Kidney (tissue), 14 donors: ENCODE data around the gene SLC6A1. TPM values are rescaled to one million over a fixed set of nuclear protein-coding genes. Genes with fewer than 3 reads are reported as not detected.

Source experiments
- DNase-seq, 5 donors: peaks; one replicate each; pipeline ENCODE4 v3.0.0-alpha.2; 2013 to 2020
- FAIRE-seq: peaks from 2 replicates; lab custom pipeline; 2012; peaks lifted over from hg19 to GRCh38; lab: Jason Lieb, UNC
- H3K27ac ChIP-seq, 2 donors: one replicate each; pipeline ENCODE4 v1.7.0; 2013; ENCODE audit warnings: low read depth in 2 of 2, low read length in 2 of 2, inconsistent platforms in 1 of 2
- H3K27me3 ChIP-seq: one replicate; pipeline ENCODE4 v1.7.1; 2013; ENCODE audit warnings: low read length, inconsistent platforms; ENCODE audit not compliant: control insufficient read depth, insufficient read depth
- H3K36me3 ChIP-seq, 3 donors: one replicate each; pipeline versions ENCODE4 v1.7.0 to v1.7.1; 2013; ENCODE audit warnings: low read length in 3 of 3, control low read depth in 1 of 3, inconsistent platforms in 1 of 3; ENCODE audit not compliant: insufficient read depth in 3 of 3, control insufficient read depth in 2 of 3
- H3K4me1 ChIP-seq, 3 donors: one replicate each; pipeline versions ENCODE4 v1.7.0 to v1.7.1; 2013; ENCODE audit warnings: low read length in 3 of 3, inconsistent platforms in 1 of 3, low read depth in 1 of 3; ENCODE audit not compliant: control insufficient read depth in 2 of 3, insufficient read depth in 2 of 3
- H3K4me3 ChIP-seq, 3 donors: one replicate each; pipeline versions ENCODE4 v1.7.0 to v1.8.1; 2013; ENCODE audit warnings: low read length in 3 of 3, control low read depth in 1 of 3, inconsistent platforms in 1 of 3
- H3K9ac ChIP-seq, 3 donors: one replicate each; pipeline versions ENCODE4 v1.7.0 to v1.7.1; 2013; ENCODE audit warnings: low read length in 3 of 3, control low read depth in 1 of 3, inconsistent platforms in 1 of 3
- H3K9me3 ChIP-seq, 3 donors: one replicate each; pipeline versions ENCODE4 v1.7.0 to v1.7.1; 2013; ENCODE audit warnings: low read length in 3 of 3, control low read depth in 1 of 3, inconsistent platforms in 1 of 3; ENCODE audit not compliant: control insufficient read depth in 2 of 3, insufficient read depth in 1 of 3
- CTCF ChIP-seq: IDR thresholded peaks from 3 replicates; pipeline ENCODE4 v1.5.1; 2012; ENCODE audit warnings: mild to moderate bottlenecking, moderate library complexity, borderline replicate concordance; ENCODE audit not compliant: insufficient read depth; ENCODE audit errors: extremely low read depth
- intact Hi-C: fragments of 100-400 bp; cut with DNase I; formaldehyde crosslinking; loops from one replicate; pipeline ENCODE4 v1.11.1; 2022
- polyA plus RNA-seq: library from polyadenylated mRNA; stranded (reverse); fragments of 350-450 nt; fragmentation: Illumina TruSeq; extraction: RNeasy Lipid Tissue Mini Kit (QIAGEN cat#74804); gene quantifications from one replicate; pipeline ENCODE4 v1.2.3, GENCODE V29; 2014; ENCODE audit warnings: low read depth, low replicate concordance; ENCODE audit not compliant: insufficient read depth
- total RNA-seq: library from RNA; stranded (reverse); fragmentation: NEBNext Ultra II Directional; extraction: Animal tissue kit (Norgen Biotek cat#: 25700); gene quantifications from one replicate; pipeline ENCODE4 v1.2.1, GENCODE V29; 2021
- donor health status: control.
- donor health status: control.
- donor health status: control.
- donor health status: control.
- donor health status: control.
- donor health status: DM: yes; HTN: yes; CAD: no.
- donor health status: Normal renal cell carcinoma (clear cell type).

SLC6A1 gene
- total and polyA plus RNA-seq, 2 donors from 2014 or later = 2.1 TPM; not detected in 1

DNA sequence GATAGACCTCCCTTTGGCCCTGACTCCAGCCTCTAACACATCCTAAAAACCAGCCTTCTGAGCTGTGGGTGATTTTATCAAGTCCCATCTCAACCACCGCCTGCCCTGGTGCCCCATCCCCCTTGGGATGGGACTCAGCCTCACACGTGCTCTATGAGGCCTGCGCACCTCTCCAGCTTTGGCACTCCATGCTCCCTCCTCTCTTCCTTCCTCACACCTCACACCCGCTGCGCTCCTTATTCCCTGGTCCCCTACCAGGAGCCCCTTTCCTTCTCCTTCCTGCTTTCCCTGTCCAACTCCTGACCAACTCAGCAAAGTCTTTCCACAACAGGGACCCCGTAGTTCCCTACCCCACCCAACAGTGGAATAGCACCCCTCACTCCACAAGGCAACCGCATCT is 18.4 kb upstream of the SLC6A1 start:
- H3K27ac ChIP-seq = no peak overlapping the region
- H3K4me3 ChIP-seq = no peak overlapping the region
- peaks cover 9% of the 10 kb centered on the region for H3K27me3 ChIP-seq
- H3K9me3 ChIP-seq = no peaks in the 10 kb centered on the region
- FAIRE-seq (no peak), DNase-seq (no peak)
- no peaks in the 10 kb centered on the region for H3K36me3 ChIP-seq
- H3K4me1 ChIP-seq = no peaks in the 10 kb centered on the region
- intact Hi-C loops = no loop called here
- TF ChIP-seq CTCF = no peak
- H3K9ac ChIP-seq = no peak overlapping the region

DNA sequence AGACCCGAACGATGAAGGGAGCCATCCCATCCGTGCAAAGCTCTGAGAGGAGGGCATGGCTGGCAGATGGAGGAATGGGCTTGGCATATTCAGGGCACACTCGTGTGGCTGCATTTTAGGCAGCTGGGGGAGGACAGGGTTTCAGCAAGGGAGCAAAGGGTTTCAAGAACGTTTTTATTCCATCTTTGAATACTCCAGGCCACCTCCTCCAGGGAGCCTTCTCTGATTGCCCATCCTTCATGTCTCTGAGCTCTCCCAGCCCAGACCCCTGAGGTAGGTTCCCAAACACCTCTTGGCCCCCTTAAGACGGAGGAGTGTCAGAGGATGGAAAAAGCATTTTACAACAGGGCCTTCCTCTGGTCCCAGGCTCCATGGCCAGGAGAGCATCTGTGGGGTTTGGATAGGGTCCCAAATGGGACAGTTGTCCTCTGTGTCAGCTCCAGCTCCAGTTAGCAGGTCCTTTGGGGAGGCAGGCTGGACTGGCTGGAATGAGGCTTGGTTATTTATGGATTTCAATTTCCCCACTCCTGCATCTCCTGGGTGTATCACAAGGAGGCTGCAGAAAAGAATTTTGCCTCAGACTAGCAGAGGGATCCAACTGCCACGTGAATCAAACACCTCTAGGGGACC is 17.7 kb upstream of the SLC6A1 start:
- DNase-seq (no peak), FAIRE-seq (no peak)
- TF ChIP-seq CTCF = no peak
- H3K27me3 ChIP-seq = peaks cover 9% of the 10 kb centered on the region
- no peaks in the 10 kb centered on the region for H3K9me3 ChIP-seq
- H3K4me1 ChIP-seq = no peaks in the 10 kb centered on the region
- H3K4me3 ChIP-seq = no peak overlapping the region
- H3K9ac ChIP-seq = no peak overlapping the region
- intact Hi-C loops = no loop called here
- no peaks in the 10 kb centered on the region for H3K36me3 ChIP-seq
- no peak overlapping the region for H3K27ac ChIP-seq

DNA sequence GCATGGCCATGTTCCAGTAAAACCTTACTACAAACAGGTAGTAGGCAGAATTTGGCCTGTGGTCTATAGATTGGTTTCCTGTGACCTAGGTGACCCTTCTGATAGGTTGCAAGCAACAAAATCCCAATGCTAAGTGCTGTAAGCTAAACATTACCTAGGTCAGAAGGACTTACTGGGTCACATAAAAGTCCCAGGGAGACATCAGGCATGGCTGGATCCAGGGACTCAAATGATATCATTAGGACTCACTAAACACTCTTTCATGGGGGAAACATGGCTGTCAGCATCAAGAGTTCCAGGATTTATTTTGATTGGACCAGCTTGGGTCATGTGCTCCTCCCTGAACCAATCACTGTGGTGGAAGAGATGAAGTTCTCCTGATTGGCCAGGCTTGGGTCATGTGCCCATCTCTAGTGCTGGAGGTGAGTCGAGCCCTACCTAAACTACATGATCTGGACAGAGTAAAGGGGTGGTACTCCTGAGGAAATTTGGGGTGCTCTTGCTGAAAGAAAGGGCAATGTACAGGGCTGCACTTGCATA is 16.8 kb upstream of the SLC6A1 start:
- Histone ChIP-seq H3K27ac (no peak overlapping the region), H3K27me3 (peaks cover 9% of the 10 kb centered on the region), H3K4me1 (no peaks in the 10 kb centered on the region), H3K4me3 (no peak overlapping the region), H3K9me3 (no peaks in the 10 kb centered on the region), H3K36me3 (no peaks in the 10 kb centered on the region), H3K9ac (no peak overlapping the region)
- intact Hi-C loops = no loop called here
- TF ChIP-seq CTCF = no peak
- no peak for FAIRE-seq
- no peak for DNase-seq
